Measurements from ENCODE around the gene TMEM9B. TPM values are rescaled to one million over a fixed set of nuclear protein-coding genes. Genes with fewer than 3 reads are reported as not detected.

TMEM9B gene
- total RNA-seq, 1 experiment from 2014 or later, result 13.6 TPM

DNA sequence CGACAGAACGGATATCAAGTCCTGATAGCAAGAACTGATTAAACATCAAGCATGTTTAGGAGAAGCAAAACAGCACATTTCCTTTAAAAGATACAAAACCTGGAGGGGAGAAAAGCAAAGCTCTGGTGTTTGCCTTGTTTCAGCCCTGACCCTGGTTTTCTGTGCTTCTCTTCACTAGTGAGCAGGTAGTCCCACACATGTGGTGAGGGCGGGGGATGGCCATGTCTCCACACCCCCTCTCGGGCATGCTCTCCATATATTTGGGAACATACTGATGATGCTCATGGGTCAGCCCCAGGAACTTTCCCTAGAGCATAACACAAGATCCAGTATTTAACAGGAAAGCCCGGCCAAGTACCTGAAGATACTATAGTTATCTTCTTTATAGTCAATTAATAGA lies 41.6 kb downstream of the TMEM9B start:
- Histone ChIP-seq H3K23me2 (ENCODE audit: insufficient read length, low read depth, low read length, poor library complexity, severe bottlenecking) (no peaks in the 10 kb centered on the region), H3K23ac (ENCODE audit: insufficient read length, low read depth, low read length) (no peak overlapping the region), H3K9me3 (ENCODE audit: control insufficient read depth, low read depth, low read length) (no peaks in the 10 kb centered on the region), H2BK20ac (ENCODE audit: low read depth, low read length, poor library complexity, severe bottlenecking) (no peak overlapping the region), H3K4me1 (ENCODE audit: insufficient read depth, low read length) (no peaks in the 10 kb centered on the region; the same call in 1 of the 2 replicates), H4K8ac (replicated peaks; ENCODE audit: insufficient read length, low read depth, low read length) (no peak overlapping the region), H3T11ph (ENCODE audit: low read length) (no peak overlapping the region), H3K56ac (ENCODE audit: insufficient read length, low read depth, low read length) (no peak overlapping the region), H3K18ac (ENCODE audit: insufficient read length, low read depth, low read length) (no peak overlapping the region), H4K91ac (ENCODE audit: insufficient read length, low read depth, low read length) (no peak overlapping the region), H3K79me1 (ENCODE audit: insufficient read depth, low read depth, low read length, poor library complexity, severe bottlenecking) (no peaks in the 10 kb centered on the region), H4K5ac (ENCODE audit: insufficient read length, low read depth, low read length) (no peak overlapping the region), H3K27ac (ENCODE audit: insufficient read length, low read depth, low read length) (no peak overlapping the region), H2BK15ac (ENCODE audit: low read depth, low read length) (no peak overlapping the region), H2BK5ac (ENCODE audit: insufficient read length, low read length) (no peak overlapping the region), H3K14ac (ENCODE audit: insufficient read depth, low read length) (no peak overlapping the region), H3K9ac (ENCODE audit: extremely low read depth, insufficient read length, low read length) (no peak overlapping the region), H3K4ac (ENCODE audit: low read depth, low read length) (no peak overlapping the region), H2BK12ac (ENCODE audit: insufficient read length, low read depth, low read length) (no peak overlapping the region), H3K4me2 (ENCODE audit: insufficient read depth, insufficient read length, low read length) (no peak overlapping the region), H3K27me3 (ENCODE audit: insufficient read depth, low read length) (no peaks in the 10 kb centered on the region), H2AFZ (ENCODE audit: low read length) (no peak overlapping the region), H2AK5ac (ENCODE audit: insufficient read length, low read length) (no peak overlapping the region), H2BK120ac (ENCODE audit: low read depth, low read length, poor library complexity, severe bottlenecking) (no peak overlapping the region), H3K79me2 (ENCODE audit: insufficient read depth, low read length) (no peaks in the 10 kb centered on the region), H4K20me1 (ENCODE audit: control insufficient read depth, insufficient read depth, insufficient read length) (no peaks in the 10 kb centered on the region)
- DNase-seq, result no peak
- Mint-ChIP-seq H3K4me1 (no peaks in the 10 kb centered on the region; a peak in 1 of 4 replicates), H3K36me3 (ENCODE audit: insufficient read depth in 1 of 3, low read depth in 3 of 3) (peaks cover 24 to 57% (median 41%) of the 10 kb centered on the region in 3 experiments; a peak in 6 of 7 replicates), H3K4me3 (no peak overlapping the region), H3K27ac (peak overlapping the region in 1 of 3 experiments; percentile 53; a peak in 2 of 7 replicates), H3K27me3 (ENCODE audit: low read depth) (no peaks in the 10 kb centered on the region; the same call in 1 of the 2 replicates), H3K9me3 (no peaks in the 10 kb centered on the region)
- TF ChIP-seq, protein P1, sequence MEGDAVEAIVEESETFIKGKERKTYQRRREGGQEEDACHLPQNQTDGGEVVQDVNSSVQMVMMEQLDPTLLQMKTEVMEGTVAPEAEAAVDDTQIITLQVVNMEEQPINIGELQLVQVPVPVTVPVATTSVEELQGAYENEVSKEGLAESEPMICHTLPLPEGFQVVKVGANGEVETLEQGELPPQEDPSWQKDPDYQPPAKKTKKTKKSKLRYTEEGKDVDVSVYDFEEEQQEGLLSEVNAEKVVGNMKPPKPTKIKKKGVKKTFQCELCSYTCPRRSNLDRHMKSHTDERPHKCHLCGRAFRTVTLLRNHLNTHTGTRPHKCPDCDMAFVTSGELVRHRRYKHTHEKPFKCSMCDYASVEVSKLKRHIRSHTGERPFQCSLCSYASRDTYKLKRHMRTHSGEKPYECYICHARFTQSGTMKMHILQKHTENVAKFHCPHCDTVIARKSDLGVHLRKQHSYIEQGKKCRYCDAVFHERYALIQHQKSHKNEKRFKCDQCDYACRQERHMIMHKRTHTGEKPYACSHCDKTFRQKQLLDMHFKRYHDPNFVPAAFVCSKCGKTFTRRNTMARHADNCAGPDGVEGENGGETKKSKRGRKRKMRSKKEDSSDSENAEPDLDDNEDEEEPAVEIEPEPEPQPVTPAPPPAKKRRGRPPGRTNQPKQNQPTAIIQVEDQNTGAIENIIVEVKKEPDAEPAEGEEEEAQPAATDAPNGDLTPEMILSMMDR (conservative IDR thresholded peaks at IDR 0.05), result no peak
- no CpG with 5 or more reads among the region's 5 CpGs for WGBS (ENCODE audit: extremely low coverage, insufficient read length, low lambda C conversion rate)

All from H9 (cell line).